GM12878 (cell line): Measurements from ENCODE around the gene HORMAD2. TPM values are rescaled to one million over a fixed set of nuclear protein-coding genes. Genes with fewer than 3 reads are reported as not detected.

Experiments used
- ATAC-seq: fragments of 200-7000 bp; cut with Tn5 transposase; 3 replicates; pipeline ENCODE4 v1.9.1; 2020; ENCODE audit warnings: mild to moderate bottlenecking, moderate library complexity
- BruUV-seq: library from RNA; stranded (reverse); fragments of 400-500 nt; replicated peaks from 2 replicates; lab custom pipeline; 2021; lab: Mats Ljungman, UMichigan
- CTCF ChIA-PET: fragments of 300-600 bp; sonication (Branson Sonifier 250); formaldehyde crosslinking; extraction: SDS; loops from one replicate; lab custom pipeline; 2021; ENCODE audit warnings: inconsistent platforms; lab: Yijun Ruan, JAX
- POLR2A ChIA-PET: fragments of 350-600 bp; formaldehyde crosslinking; extraction: SDS; loops from one replicate; lab custom pipeline; 2021; ENCODE audit warnings: inconsistent platforms; lab: Charles Lee
- RAD21 ChIA-PET: fragments of 300-600 bp; sonication (Branson Sonifier 250); formaldehyde crosslinking; loops from one replicate; lab custom pipeline; 2023; ENCODE audit warnings: antibody characterized with exemption; ENCODE audit not compliant: unreplicated experiment; lab: Charles Lee
- SMC1A ChIA-PET: fragments of 300-600 bp; sonication (Branson Sonifier 250); formaldehyde crosslinking; loops from one replicate; lab custom pipeline; 2023; ENCODE audit not compliant: unreplicated experiment, uncharacterized antibody; lab: Charles Lee
- DNase-seq: peaks from one replicate; pipeline ENCODE4 v3.0.0-alpha.2; 2011; ENCODE audit warnings: low read depth, low spot score
- FAIRE-seq: peaks from 3 replicates; lab custom pipeline; 2011; peaks lifted over from hg19 to GRCh38; lab: Jason Lieb, UNC
- H2AFZ ChIP-seq: 2 replicates; pipeline ENCODE4 v1.6.0; 2011; ENCODE audit warnings: low read depth, low read length, control low read depth; ENCODE audit not compliant: control insufficient read depth
- H3K27ac ChIP-seq: 2 replicates; pipeline ENCODE4 v1.5.1; 2011; ENCODE audit warnings: control low read depth; ENCODE audit not compliant: control insufficient read depth, insufficient read depth
- H3K27me3 ChIP-seq, 2 experiments: replicated peaks in 1 of 2; 2 replicates each; pipeline versions ENCODE4 v1.6.0 to v1.6.1; 2011; ENCODE audit warnings: low read length in 1 of 2; ENCODE audit not compliant: control insufficient read depth in 2 of 2, insufficient read depth in 2 of 2
- H3K36me3 ChIP-seq, 2 experiments: 2 replicates each; pipeline ENCODE4 v1.5.1; 2011; ENCODE audit warnings: low read length in 1 of 2; ENCODE audit not compliant: control insufficient read depth in 2 of 2, insufficient read depth in 2 of 2
- H3K4me1 ChIP-seq: 2 replicates; pipeline ENCODE4 v1.6.1; 2011; ENCODE audit warnings: mild to moderate bottlenecking, low read length, moderate library complexity, mixed read lengths; ENCODE audit not compliant: control insufficient read depth, insufficient read depth
- H3K4me2 ChIP-seq: 2 replicates; pipeline ENCODE4 v1.6.0; 2011; ENCODE audit warnings: control low read depth; ENCODE audit not compliant: control insufficient read depth, insufficient read depth
- H3K4me3 ChIP-seq: fragments of 200-600 bp; sonication (generic); 2 replicates; pipeline ENCODE4 v1.5.1; 2016
- H3K79me2 ChIP-seq: 2 replicates; pipeline ENCODE4 v1.6.0; 2011; ENCODE audit warnings: low read length; ENCODE audit not compliant: control insufficient read depth, insufficient read depth
- H3K9ac ChIP-seq: 2 replicates; pipeline ENCODE4 v1.8.0; 2011; ENCODE audit warnings: low read length, control low read depth, mixed read lengths; ENCODE audit not compliant: control insufficient read depth, insufficient read depth
- H3K9me3 ChIP-seq: replicated peaks from 3 replicates; pipeline ENCODE4 v1.5.1; 2011; ENCODE audit warnings: mild to moderate bottlenecking, low read length; ENCODE audit not compliant: control insufficient read depth, insufficient read depth
- H4K20me1 ChIP-seq: 2 replicates; pipeline ENCODE4 v1.6.0; 2011; ENCODE audit not compliant: control insufficient read depth, insufficient read depth
- BCL11A ChIP-seq: IDR thresholded peaks from 2 replicates; pipeline ENCODE4 v1.6.1; 2011; ENCODE audit warnings: low read depth, low read length
- EP300 ChIP-seq, 2 experiments: fragments of 150-350 bp in 1 of 2; IDR thresholded peaks; 2 replicates each; pipeline ENCODE4 v1.6.1; 2011 to 2012; ENCODE audit warnings: low read depth in 2 of 2, low read length in 2 of 2, borderline replicate concordance in 1 of 2, improper control_type of control experiment in 1 of 2, inconsistent platforms in 1 of 2; ENCODE audit not compliant: control insufficient read depth in 1 of 2
- ESRRA ChIP-seq: IDR thresholded peaks from 2 replicates; pipeline ENCODE4 v1.6.1; 2012; ENCODE audit warnings: mild to moderate bottlenecking, low read length, improper control_type of control experiment
- MEF2B ChIP-seq: fragments of 450-650 bp; IDR thresholded peaks from 2 replicates; pipeline ENCODE4 v1.6.1; 2018; ENCODE audit warnings: mild to moderate bottlenecking, moderate library complexity; ENCODE audit not compliant: partially characterized antibody, poor library complexity, severe bottlenecking
- NRF1 ChIP-seq: conservative IDR thresholded peaks from 2 replicates; pipeline ENCODE4 v1.6.1; 2011; ENCODE audit warnings: mild to moderate bottlenecking, low read depth, low read length, improper control_type of control experiment
- RB1 ChIP-seq: fragments of 450-650 bp; formaldehyde crosslinking; IDR thresholded peaks from 2 replicates; pipeline ENCODE4 v1.6.1; 2017; ENCODE audit warnings: mild to moderate bottlenecking, borderline replicate concordance
- RCOR1 ChIP-seq: conservative IDR thresholded peaks from 2 replicates; pipeline ENCODE4 v1.6.1; 2012; ENCODE audit warnings: low read depth, low read length, improper control_type of control experiment
- SUPT20H ChIP-seq: IDR thresholded peaks from 2 replicates; pipeline ENCODE4 v1.6.1; 2011; ENCODE audit warnings: low read depth, mild to moderate bottlenecking, low read length, moderate library complexity, borderline replicate concordance; ENCODE audit not compliant: control insufficient read depth
- TAF1 ChIP-seq: IDR thresholded peaks from 2 replicates; pipeline ENCODE4 v1.6.1; 2011; ENCODE audit warnings: mild to moderate bottlenecking, low read depth, low read length, borderline replicate concordance
- WRNIP1 ChIP-seq: IDR thresholded peaks from 2 replicates; pipeline ENCODE4 v1.6.1; 2011; ENCODE audit warnings: low read depth, low read length, improper control_type of control experiment, borderline replicate concordance
- ZNF207 ChIP-seq: fragments of 450-650 bp; IDR thresholded peaks from 2 replicates; pipeline ENCODE4 v1.6.1; 2014; ENCODE audit warnings: antibody characterized with exemption, mild to moderate bottlenecking, borderline replicate concordance
- ZNF622 ChIP-seq: fragments of 450-650 bp; IDR thresholded peaks from 2 replicates; pipeline ENCODE4 v1.6.1; 2017; ENCODE audit warnings: mild to moderate bottlenecking, inconsistent platforms
- ZZZ3 ChIP-seq: IDR thresholded peaks from 2 replicates; pipeline ENCODE4 v1.6.1; 2011; ENCODE audit warnings: low read depth; ENCODE audit not compliant: control insufficient read depth, insufficient read length
- WGBS: methylation state at CpG from one replicate; pipeline ENCODE4 v1.1.6; 2016; ENCODE audit warnings: low lambda C conversion rate; ENCODE audit not compliant: insufficient replicate concordance, insufficient coverage; ENCODE audit errors: missing lambda C conversion rate; 5-methylcytosine and 5-hydroxymethylcytosine counted together
- in situ Hi-C: fragments of 300-500 bp; cut with MboI; formaldehyde crosslinking; loops from 9 replicates; pipeline ENCODE4 v1.14.3; 2018; ENCODE audit warnings: mixed read lengths
- intact Hi-C: fragments of 100-400 bp; cut with micrococcal nuclease; formaldehyde crosslinking; loops from one replicate; pipeline ENCODE4 v1.14.2; 2022; ENCODE audit not compliant: unreplicated experiment
- polyA plus RNA-seq, 11 experiments: library from polyadenylated mRNA; depleted of rRNA in 4 of 11; unstranded in 6 of 11; stranded (reverse) in 5 of 11; fragments of >200 nt; fragmentation: Nextera tagmentation in 4 of 11; fragmentation: Illumina TruSeq in 1 of 11; extraction: Ambion mirVana in 4 of 11; extraction: Trizol in 1 of 11; gene quantifications; 1 replicate in 1 of 11; 2 replicates in 10 of 11; pipeline versions ENCODE4 v1.2.1 to v1.2.3, GENCODE V29; 2011 to 2016; ENCODE audit warnings: inconsistent platforms in 2 of 11, missing spikeins in 2 of 11, low read depth in 1 of 11
- total RNA-seq, 4 experiments: library from RNA; depleted of rRNA in 3 of 4; stranded (reverse); fragments of >200 nt in 3 of 4; fragmentation: Illumina TruSeq in 1 of 4; extraction: Trizol in 1 of 4; gene quantifications; 2 replicates each; pipeline versions ENCODE4 v1.2.1 to v1.2.3, GENCODE V29; 2013 to 2021
- TF ChIP-seq, protein P1 (sequence below): fragments of 150-350 bp; IDR thresholded peaks from 2 replicates; pipeline ENCODE4 v1.6.1; 2016; ENCODE audit warnings: low read depth, low read length

The HORMAD2 gene
- total and polyA plus RNA-seq, 10 of the 15 experiments (the other 5 are each of a cell fraction or from before 2014, with no cell fraction given) = 0.07 to 0.13 TPM; not detected in 8

DNA sequence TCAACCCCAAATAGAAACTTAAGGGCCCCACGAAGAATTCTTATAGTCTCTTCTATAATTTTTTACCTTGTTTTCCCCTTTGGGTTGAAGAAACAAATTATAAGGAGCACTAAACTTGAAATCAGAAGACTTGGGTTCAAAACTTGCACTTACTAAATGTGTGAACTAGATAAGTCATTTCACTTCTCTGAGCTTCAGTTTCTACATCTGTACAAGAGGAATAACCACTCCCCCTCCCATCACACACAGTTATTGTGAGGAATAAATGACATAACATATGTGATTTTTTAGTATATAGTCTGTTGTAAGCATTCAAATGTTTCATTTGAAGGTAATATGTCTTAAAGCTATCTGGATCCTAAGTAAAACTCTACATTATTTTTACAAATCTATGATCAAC is 87.5 kb downstream of the HORMAD2 start:
- H3K4me1 ChIP-seq = no peaks in the 10 kb centered on the region
- in situ Hi-C loops (no loop called here), intact Hi-C loops (no loop called here)
- no peak overlapping the region for H2AFZ ChIP-seq
- H3K36me3 ChIP-seq = no peaks in the 10 kb centered on the region
- no peaks in the 10 kb centered on the region for H3K9me3 ChIP-seq
- no peak overlapping the region for H3K27ac ChIP-seq
- TF ChIP-seq ZZZ3 (no peak), ZNF622 (no peak), RCOR1 (no peak), SUPT20H (no peak), WRNIP1 (no peak), BCL11A (no peak), ESRRA (no peak), RB1 (no peak), ZNF207 (no peak), EP300 (IDR thresholded peaks at IDR 0.05; ENCODE audit: borderline replicate concordance in 1 of 2, control insufficient read depth in 1 of 2, low read depth in 2 of 2, low read length in 2 of 2) (no peak), NRF1 (no peak), TAF1 (no peak), MEF2B (no peak)
- TF ChIP-seq, protein P1, sequence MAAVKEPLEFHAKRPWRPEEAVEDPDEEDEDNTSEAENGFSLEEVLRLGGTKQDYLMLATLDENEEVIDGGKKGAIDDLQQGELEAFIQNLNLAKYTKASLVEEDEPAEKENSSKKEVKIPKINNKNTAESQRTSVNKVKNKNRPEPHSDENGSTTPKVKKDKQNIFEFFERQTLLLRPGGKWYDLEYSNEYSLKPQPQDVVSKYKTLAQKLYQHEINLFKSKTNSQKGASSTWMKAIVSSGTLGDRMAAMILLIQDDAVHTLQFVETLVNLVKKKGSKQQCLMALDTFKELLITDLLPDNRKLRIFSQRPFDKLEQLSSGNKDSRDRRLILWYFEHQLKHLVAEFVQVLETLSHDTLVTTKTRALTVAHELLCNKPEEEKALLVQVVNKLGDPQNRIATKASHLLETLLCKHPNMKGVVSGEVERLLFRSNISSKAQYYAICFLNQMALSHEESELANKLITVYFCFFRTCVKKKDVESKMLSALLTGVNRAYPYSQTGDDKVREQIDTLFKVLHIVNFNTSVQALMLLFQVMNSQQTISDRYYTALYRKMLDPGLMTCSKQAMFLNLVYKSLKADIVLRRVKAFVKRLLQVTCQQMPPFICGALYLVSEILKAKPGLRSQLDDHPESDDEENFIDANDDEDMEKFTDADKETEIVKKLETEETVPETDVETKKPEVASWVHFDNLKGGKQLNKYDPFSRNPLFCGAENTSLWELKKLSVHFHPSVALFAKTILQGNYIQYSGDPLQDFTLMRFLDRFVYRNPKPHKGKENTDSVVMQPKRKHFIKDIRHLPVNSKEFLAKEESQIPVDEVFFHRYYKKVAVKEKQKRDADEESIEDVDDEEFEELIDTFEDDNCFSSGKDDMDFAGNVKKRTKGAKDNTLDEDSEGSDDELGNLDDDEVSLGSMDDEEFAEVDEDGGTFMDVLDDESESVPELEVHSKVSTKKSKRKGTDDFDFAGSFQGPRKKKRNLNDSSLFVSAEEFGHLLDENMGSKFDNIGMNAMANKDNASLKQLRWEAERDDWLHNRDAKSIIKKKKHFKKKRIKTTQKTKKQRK = no peak
- H3K4me2 ChIP-seq = no peak overlapping the region
- no peak overlapping the region for H3K4me3 ChIP-seq
- ChIA-PET SMC1A (no interaction called here), RAD21 (no interaction called here), POLR2A (no interaction called here), CTCF (no interaction called here)
- BruUV-seq = no TSS peak
- no peaks in the 10 kb centered on the region for H4K20me1 ChIP-seq
- 0% methylated on average over 1 of the region's 1 CpG for WGBS
- no peak for FAIRE-seq
- no peaks in the 10 kb centered on the region for H3K79me2 ChIP-seq
- peaks cover 0 to 2% of the 10 kb centered on the region in 2 experiments for H3K27me3 ChIP-seq
- DNase-seq = no peak
- no peak overlapping the region for H3K9ac ChIP-seq
- ATAC-seq = no peak
